ENCODE data around the gene MTR.

- TF ChIP-seq CTCF (IDR thresholded peaks at IDR 0.05) (no peak), EP300 (IDR thresholded peaks at IDR 0.05) (no peak)
These were observed 59.0 kb downstream of the MTR start for GRCh38 chr1:236853921-236854604.

Data from tibial nerve (tissue), 4 donors.